ENCODE measurements around the gene ACTG1. TPM values are rescaled to one million over a fixed set of nuclear protein-coding genes. Genes with fewer than 3 reads are reported as not detected.

ACTG1 gene
- total and polyA plus RNA-seq, 2 donors (not counting 1 experiment from before 2014, with no cell fraction given), result 803 to 1,677 TPM

DNA sequence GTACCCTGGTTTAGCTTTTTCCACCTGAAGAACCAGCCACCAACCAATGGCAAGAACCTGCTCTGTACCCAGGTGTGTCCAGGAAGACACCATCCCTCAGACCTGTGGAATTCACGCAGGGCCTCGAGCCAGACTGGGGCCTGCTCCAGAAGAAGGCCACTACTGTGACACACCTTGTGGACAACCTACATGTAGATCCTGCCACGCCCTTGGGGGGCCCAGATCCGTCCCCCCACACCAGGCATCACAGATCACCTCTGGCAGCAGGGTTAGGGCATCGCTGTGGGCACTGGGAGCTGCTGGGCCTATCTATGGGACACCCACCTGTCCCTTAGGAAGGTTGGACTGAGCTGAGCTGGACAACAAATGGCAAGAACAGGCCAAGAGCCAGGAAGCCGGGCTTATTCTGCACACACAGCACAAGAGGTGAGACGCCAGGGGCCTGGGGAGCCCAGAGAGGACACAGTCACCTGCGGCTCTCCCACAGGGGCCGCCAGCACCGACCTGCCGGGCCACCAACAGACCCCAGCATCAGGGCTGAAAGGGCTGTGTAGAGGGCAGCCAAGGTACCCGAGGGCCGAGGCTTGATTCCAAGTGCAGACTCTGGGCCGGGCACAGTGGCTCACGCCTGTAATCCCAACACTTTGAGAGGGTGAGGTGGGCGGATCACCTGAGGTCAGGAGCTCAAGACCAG lies 31.8 kb upstream of the ACTG1 start:
- Mint-ChIP-seq H3K4me1 (peaks cover 1% of the 10 kb centered on the region), H3K9me3 (ENCODE audit: insufficient read depth) (no peaks in the 10 kb centered on the region), H3K27ac (no peak overlapping the region), H3K4me3 (no peak overlapping the region), H3K27me3 (no peaks in the 10 kb centered on the region)
- TF ChIP-seq, protein P1, sequence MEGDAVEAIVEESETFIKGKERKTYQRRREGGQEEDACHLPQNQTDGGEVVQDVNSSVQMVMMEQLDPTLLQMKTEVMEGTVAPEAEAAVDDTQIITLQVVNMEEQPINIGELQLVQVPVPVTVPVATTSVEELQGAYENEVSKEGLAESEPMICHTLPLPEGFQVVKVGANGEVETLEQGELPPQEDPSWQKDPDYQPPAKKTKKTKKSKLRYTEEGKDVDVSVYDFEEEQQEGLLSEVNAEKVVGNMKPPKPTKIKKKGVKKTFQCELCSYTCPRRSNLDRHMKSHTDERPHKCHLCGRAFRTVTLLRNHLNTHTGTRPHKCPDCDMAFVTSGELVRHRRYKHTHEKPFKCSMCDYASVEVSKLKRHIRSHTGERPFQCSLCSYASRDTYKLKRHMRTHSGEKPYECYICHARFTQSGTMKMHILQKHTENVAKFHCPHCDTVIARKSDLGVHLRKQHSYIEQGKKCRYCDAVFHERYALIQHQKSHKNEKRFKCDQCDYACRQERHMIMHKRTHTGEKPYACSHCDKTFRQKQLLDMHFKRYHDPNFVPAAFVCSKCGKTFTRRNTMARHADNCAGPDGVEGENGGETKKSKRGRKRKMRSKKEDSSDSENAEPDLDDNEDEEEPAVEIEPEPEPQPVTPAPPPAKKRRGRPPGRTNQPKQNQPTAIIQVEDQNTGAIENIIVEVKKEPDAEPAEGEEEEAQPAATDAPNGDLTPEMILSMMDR (IDR thresholded peaks at IDR 0.05), result no peak
- TF ChIP-seq EZH2 (IDR thresholded peaks at IDR 0.05; ENCODE audit: borderline replicate concordance, insufficient read depth, low read depth, low read length, poor library complexity, severe bottlenecking), result no peak
- Histone ChIP-seq H3K27me3 (replicated peaks in 1 of 4; ENCODE audit: control extremely low read depth in 1 of 4, control insufficient read depth in 3 of 4, insufficient read depth in 4 of 4, low read length in 3 of 4) (no peaks in the 10 kb centered on the region), H3K4me1 (ENCODE audit: control insufficient read depth in 2 of 2, insufficient read depth in 2 of 2, low read length in 2 of 2) (no peaks in the 10 kb centered on the region), H4K20me1 (ENCODE audit: control insufficient read depth, insufficient read depth, low read length, poor library complexity, severe bottlenecking) (peaks cover 21% of the 10 kb centered on the region), H3K9ac (ENCODE audit: low read length) (no peak overlapping the region), H3K9me3 (ENCODE audit: control extremely low read depth in 1 of 3, control insufficient read depth in 2 of 3, insufficient read depth in 1 of 3, low read length in 2 of 3) (no peaks in the 10 kb centered on the region), H3K27ac (ENCODE audit: low read length in 2 of 2) (no peak overlapping the region), H2AFZ (ENCODE audit: insufficient read depth, low read depth, low read length, poor library complexity, severe bottlenecking) (no peak overlapping the region), H3K4me2 (replicated peaks; ENCODE audit: low read depth, low read length, poor library complexity, severe bottlenecking) (no peak overlapping the region), H3K36me3 (replicated peaks in 1 of 2; ENCODE audit: control extremely low read depth in 1 of 2, control insufficient read depth in 1 of 2, extremely low read depth in 1 of 2, insufficient read depth in 2 of 2, low read length in 1 of 2) (peaks cover 0 to 84% of the 10 kb centered on the region in 2 experiments), H3K79me2 (ENCODE audit: control insufficient read depth, insufficient read depth, low read length) (peaks cover 16% of the 10 kb centered on the region), H3K4me3 (ENCODE audit: control extremely low read depth in 1 of 5, extremely low read depth in 1 of 5, insufficient read depth in 1 of 5, low read depth in 2 of 5, low read length in 4 of 5) (no peak overlapping the region)
- WGBS (ENCODE audit: insufficient coverage), result 97% methylated on average over 15 of the region's 16 CpGs
- ChIA-PET POLR2A (no interaction called here), CTCF (no interaction called here)
- intact Hi-C loops (cut with micrococcal nuclease), result no loop called here
- no peak for ATAC-seq (ENCODE audit: low read depth)
- DNase-seq, result no peak

DNA sequence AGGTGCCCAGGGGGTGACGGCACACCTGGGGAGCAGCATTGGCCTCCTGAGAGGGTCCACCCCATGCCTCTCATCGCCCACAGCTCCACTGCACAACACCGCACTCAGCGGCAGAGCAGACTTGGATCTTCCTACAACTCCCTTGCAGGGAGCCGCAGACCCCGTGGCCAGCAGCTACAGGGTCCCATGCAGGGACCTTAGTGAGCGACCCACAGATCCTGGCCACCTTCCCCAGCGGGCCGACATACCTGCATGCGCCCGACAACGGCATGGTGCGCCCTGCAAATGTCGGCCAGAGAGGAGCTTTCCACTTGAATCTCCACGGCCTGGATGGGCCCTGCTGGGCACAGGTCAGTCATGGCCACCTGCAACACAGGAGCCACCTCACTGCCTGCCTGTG lies 31.2 kb upstream of the ACTG1 start:
- Mint-ChIP-seq H3K4me1 (no peaks in the 10 kb centered on the region), H3K27me3 (no peaks in the 10 kb centered on the region), H3K27ac (no peak overlapping the region), H3K9me3 (ENCODE audit: insufficient read depth) (no peaks in the 10 kb centered on the region), H3K4me3 (no peak overlapping the region)
- Histone ChIP-seq H3K4me3 (ENCODE audit: control extremely low read depth in 1 of 5, extremely low read depth in 1 of 5, insufficient read depth in 1 of 5, low read depth in 2 of 5, low read length in 4 of 5) (no peak overlapping the region), H3K4me1 (ENCODE audit: control insufficient read depth in 2 of 2, insufficient read depth in 2 of 2, low read length in 2 of 2) (no peaks in the 10 kb centered on the region), H4K20me1 (ENCODE audit: control insufficient read depth, insufficient read depth, low read length, poor library complexity, severe bottlenecking) (peaks cover 25% of the 10 kb centered on the region), H3K9me3 (ENCODE audit: control extremely low read depth in 1 of 3, control insufficient read depth in 2 of 3, insufficient read depth in 1 of 3, low read length in 2 of 3) (no peaks in the 10 kb centered on the region), H3K9ac (ENCODE audit: low read length) (no peak overlapping the region), H2AFZ (ENCODE audit: insufficient read depth, low read depth, low read length, poor library complexity, severe bottlenecking) (no peak overlapping the region), H3K36me3 (replicated peaks in 1 of 2; ENCODE audit: control extremely low read depth in 1 of 2, control insufficient read depth in 1 of 2, extremely low read depth in 1 of 2, insufficient read depth in 2 of 2, low read length in 1 of 2) (peaks cover 0 to 85% of the 10 kb centered on the region in 2 experiments), H3K27ac (ENCODE audit: low read length in 2 of 2) (no peak overlapping the region), H3K4me2 (replicated peaks; ENCODE audit: low read depth, low read length, poor library complexity, severe bottlenecking) (no peak overlapping the region), H3K27me3 (replicated peaks in 1 of 4; ENCODE audit: control extremely low read depth in 1 of 4, control insufficient read depth in 3 of 4, insufficient read depth in 4 of 4, low read length in 3 of 4) (no peaks in the 10 kb centered on the region), H3K79me2 (ENCODE audit: control insufficient read depth, insufficient read depth, low read length) (peaks cover 10% of the 10 kb centered on the region)
- TF ChIP-seq, protein P1 (IDR thresholded peaks at IDR 0.05), result no peak
- ChIA-PET POLR2A (no interaction called here), CTCF (interaction anchor here (2.3 kb wide), 1 partner anchor 25 kb away, joined by 6 read pairs; no protein-coding TSS in a partner anchor)
- intact Hi-C loops (cut with micrococcal nuclease), result no loop called here
- no peak for DNase-seq
- WGBS (ENCODE audit: insufficient coverage), result 97% methylated on average over 15 of the region's 15 CpGs
- no peak for ATAC-seq (ENCODE audit: low read depth)

Measured in B cell (primary cell).